HG02610 (cell line): ENCODE data around the gene FAM135A.
"Not testable (repeated sequence)": the region's sequence is repeated elsewhere in the genome, so short reads cannot be mapped to it uniquely, and the experiment has no call there.

ENCODE experiments used
- ATAC-seq: cut with Tn5 transposase; IDR thresholded peaks from one replicate; pipeline ENCODE4 v1.9.1; 2021; ENCODE audit warnings: mild to moderate bottlenecking, moderate library complexity; ENCODE audit not compliant: unreplicated experiment

The FAM135A gene

GRCh38 chr6:70607371-70607770 is 194.1 kb downstream of the FAM135A start:
- ATAC-seq = not testable (repeated sequence)

DNA sequence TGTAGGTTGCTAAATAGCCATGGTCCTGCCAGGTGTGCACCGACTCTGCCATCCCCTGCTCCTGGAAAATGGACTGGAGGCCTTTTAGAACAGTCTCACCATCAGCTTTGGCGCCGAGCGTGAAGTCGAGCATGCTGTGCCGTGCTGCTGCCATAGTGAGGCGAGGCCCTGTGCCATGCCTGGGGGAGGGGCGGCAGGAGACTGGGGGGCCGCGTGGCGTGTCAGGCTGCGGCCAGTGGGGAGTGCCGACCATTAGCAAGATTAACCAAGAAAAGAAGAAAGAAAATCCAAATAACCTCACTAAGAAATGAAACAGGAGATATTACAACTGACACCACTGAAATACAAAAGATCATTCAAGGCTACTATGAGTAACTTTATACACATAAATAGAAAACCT is 195.9 kb downstream of the FAM135A start:
- not testable (repeated sequence) for ATAC-seq
